Hematopoietic multipotent progenitor cell treated with erythropoietin and hydrocortisone succinate and interleukin-3 and kit ligand, for 15 days (in vitro differentiated cells): ENCODE results near the gene SH3RF1.
"Not testable (repeated sequence)": the region's sequence is repeated elsewhere in the genome, so short reads cannot be mapped to it uniquely, and the experiment has no call there.

Experiments used
- DNase-seq: peaks from one replicate; pipeline ENCODE4 v3.0.0-alpha.2; 2015; ENCODE audit warnings: low spot score

Gene SH3RF1

DNA sequence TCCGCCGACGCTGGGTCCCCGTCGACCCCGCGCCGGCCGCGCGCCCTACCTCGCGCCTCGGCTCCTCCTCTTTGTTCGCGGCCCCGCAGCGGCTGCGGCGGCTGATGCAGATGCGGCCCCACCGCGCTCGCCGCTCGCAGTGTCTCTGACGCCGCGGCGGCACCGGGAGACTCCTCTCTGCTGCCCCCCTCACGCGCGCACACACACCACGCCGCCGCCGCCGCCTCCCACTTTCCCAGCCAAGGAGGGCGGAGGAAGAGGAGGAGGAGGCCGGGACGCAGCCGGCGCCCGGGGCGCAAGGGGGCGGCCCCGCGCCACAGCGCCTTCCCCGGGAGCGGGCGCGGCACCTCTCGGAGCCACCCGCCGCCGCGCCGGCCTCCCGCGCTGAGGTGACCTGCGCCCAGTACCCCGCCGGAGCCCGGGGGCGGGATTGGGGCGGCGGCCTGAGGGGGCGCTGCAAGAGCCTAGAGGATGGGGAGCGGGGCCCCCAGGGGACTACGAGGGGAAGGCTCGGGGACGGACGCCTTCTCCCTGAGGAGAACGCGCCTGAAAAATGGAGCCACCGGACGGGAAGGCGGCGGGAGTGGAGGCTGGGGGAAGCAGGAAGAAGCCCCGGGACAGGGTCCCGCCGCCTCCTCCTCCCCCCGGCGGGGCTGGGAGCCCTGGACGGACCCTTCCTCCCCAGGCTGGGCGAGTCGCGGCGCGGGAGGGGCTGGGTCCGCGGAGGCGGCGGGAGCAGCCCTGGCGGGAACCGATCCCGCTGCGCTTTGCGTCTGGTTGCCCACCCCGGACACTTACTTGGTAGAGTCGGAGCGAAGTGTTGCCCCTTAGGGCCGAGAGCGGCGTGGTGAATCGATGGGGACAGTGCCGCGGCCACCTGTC, at the start of gene SH3RF1:
TSS of gene SH3RF1 (minus strand) at position 147 of the 882 bp plus-strand sequence. CDS start 1,744 bp downstream, outside the sequence.
- DNase-seq, result peak; percentile 25

DNA sequence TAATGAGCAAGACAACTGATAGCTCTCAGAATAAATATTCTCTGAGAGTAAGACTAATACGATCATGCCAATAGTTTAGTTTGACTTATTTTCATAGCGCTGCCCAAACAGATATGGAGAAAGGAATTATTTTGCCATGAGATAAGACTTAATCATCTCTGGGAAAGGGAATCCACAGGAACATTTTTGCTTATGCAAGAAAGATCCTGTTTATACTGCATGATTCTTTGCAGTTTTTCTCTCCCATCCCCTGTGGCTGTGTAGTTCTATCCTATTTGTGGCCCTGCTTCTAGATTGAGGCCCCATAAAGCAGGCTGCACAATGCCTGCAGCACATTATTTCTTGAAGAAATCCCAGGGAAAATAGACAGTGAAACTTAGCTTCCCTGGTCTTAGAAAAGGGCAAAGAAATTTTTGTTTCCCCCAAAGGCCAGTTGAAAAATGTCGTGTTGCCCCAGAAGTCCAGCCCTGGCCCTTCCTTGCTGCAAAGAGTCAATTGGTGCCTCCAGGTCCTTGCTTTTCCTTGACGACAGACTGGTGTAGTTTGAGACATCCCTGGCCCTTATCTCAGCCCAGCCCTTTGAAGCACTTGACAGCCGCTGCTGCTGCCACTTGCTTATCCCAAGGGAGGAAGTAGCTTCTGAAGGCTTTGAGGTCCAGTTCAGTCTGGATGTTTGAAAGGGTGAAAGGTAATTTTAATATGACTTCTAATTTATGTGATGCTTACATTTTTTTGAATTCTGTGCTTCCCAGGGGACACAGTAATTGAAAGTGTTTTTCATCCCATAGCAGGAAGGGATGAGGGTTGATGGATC, 45.0 kb upstream of the SH3RF1 start:
- no peak for DNase-seq

GRCh38 chr4:169314906-169315305, 44.1 kb upstream of the SH3RF1 start:
- no peak for DNase-seq

GRCh38 chr4:169313732-169314131, 43.0 kb upstream of the SH3RF1 start:
- DNase-seq, result no peak

DNA sequence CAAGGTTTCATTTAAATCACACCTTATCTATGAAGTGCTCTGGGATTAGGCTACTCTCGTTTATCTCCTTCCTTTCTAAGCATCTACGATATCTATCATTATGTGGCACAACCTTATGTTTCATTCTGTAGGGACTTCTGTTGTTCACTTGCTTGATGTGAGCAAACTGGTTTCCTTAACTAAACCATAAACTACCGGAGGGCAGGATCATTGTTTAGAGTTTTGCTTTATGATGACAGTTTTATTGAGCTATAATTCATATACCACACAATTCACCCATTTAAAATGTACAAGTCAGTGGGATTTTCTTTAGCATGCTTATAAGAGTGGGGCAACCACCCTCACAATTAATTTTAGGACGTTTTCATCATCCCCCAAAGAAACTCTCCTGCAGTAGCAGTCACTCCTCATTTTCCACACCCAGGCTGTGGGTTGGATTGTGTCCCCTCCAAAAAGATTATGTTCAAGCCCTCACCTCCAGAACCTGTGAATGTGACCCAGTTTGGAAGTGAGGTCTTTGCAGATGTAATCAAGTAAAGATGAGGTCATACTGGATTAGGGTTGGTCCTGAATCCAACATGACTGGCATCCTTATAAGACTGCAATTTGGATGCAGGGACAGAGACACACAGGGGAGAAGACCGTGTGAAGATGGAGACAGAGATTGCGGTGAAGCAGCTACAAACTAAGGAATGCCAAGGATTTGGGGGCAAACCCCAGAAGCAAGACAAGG, 42.1 kb upstream of the SH3RF1 start:
- DNase-seq, result no peak

DNA sequence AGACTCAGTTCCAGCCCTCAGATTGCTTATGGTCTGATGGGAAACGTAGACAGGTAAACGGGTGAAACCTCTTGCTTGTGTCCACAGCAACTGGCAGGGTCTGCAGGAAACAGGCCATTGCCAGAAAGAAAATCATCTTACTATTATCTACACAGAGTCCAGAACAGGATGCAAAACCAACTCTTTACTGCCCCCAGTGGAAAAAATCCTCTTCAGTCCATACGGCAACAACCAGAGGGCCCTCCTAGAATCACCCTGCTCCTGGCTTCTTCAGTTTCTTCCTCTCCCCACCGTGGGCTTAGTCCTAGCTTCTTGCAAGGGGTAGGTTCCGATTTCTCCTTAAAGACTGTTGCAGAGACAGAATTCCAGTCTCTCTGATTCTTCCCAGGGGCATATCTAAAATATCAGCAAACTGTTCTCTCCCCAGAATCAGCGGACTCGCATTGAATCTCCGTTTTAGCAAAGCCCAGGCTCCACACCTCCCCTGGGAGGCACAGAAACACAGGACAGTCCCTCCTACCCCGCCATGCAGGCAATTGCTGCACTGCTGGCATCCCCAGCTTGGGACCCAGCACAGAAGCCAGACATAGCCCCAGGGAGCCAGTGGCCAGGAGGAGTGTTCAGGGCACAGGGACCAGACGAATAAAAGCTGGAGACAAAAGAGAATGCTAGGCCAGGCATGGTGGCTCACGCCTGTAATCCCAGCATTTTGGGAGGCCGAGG, 41.0 kb upstream of the SH3RF1 start:
- DNase-seq, result peak; percentile 11

DNA sequence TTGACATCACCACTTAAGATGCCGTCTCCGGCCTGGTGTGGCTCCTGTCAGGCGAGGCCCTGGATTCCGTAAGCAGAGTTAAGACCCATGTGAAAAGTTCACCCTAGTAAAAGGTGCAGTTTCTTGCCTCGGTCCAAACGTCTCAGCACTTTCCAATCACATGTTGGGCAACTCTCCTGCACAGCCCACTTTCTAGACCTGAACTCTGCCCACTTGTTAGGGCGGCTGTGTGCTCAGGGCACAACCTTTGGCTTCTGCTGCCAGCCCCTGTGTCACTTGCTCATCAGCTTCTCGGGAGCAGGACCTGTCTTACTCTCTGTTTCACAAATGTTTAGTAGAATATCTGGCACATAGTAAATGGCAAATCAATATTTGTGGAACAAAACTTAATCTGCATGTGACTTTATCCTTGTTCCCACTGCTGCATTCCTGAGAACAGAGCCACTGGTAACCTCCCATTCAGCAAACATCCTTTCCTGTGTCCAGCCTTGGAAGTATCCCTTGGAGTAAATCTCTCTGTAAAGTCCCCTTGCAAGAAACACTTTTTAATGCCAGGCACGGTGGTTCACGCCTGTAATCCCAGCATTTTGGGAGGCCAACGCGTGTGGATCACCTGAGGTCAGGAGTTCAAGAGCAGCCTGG, 38.7 kb upstream of the SH3RF1 start:
- no peak for DNase-seq

GRCh38 chr4:169307576-169307975, 36.8 kb upstream of the SH3RF1 start:
- no peak for DNase-seq

GRCh38 chr4:169305651-169306050, 34.9 kb upstream of the SH3RF1 start:
- DNase-seq, result no peak

GRCh38 chr4:169305173-169305572, 34.4 kb upstream of the SH3RF1 start:
- DNase-seq, result no peak

DNA sequence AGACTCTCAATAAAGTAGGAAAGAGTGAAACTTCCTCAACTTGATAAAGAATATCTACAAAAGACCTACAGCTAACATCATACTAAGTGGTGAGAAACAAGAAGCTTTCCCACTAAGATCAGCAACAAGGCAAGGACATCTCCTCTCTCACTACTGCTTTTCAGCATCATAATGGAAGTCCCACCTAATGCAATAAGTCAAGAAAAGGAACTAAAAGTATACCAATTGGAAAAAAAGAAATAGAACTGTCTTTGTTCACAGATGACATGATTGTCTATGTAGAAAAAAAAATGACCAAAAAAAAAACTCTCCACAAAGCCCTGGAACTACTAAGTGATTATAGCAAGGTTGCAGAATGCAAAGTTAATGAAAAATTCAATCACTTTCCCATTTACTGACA, 25.1 kb upstream of the SH3RF1 start:
- DNase-seq, result no peak

- DNase-seq, result no peak
Observed at GRCh38 chr4:169293343-169294176, 22.8 kb upstream of the SH3RF1 start.

DNA sequence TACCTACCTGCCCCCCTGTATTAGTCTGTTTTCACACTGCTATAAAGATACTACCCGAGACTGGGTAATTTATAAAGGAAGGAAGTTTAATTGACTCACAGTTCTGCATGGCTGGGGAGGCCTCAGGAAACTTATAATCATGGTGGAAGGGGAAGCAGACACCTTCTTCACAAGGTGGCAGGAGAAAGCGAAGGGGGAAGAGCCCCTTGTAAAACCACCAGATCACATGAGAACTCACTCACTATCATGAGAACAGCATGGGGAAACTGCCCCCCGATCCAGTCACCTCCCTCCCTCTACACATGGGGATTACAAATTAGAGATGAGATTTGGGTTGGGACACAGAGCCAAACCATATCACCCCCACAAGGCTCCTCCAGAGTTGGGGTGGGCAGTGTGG, 17.2 kb upstream of the SH3RF1 start:
- DNase-seq, result not testable (repeated sequence)

DNA sequence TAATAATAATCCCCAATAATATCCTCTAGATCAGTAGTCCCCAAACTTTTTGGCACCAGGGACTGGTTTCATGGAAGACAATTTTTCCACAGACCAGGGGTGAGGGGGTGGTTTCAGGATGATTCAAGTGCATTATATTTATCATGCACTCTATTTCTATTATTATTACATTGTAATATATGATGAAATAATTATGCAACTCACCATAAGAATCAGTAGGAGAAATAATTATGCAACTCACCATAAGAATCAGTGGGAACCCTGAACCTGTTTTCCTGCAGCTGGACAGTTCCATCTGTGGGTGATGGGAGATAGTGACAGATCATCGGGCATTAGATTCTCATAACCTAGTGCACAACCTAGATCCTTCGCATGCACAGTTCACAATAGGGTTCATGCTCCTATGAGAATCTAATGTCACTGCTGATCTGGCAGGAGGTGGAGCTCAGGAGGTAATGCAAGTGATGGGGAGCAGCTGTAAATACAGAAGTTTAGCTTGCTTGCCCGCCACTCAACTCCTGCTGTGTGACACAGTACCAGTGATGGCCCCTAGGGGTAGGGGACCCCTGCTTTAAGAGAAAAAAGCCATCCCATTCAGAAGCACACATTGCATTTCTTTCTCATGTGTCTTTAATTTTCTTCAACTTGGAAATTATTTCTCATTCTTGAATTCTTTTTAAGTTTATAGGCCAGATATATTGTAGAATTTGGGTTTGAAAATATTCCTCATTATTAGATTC, 16.0 kb upstream of the SH3RF1 start:
- DNase-seq, result no peak

DNA sequence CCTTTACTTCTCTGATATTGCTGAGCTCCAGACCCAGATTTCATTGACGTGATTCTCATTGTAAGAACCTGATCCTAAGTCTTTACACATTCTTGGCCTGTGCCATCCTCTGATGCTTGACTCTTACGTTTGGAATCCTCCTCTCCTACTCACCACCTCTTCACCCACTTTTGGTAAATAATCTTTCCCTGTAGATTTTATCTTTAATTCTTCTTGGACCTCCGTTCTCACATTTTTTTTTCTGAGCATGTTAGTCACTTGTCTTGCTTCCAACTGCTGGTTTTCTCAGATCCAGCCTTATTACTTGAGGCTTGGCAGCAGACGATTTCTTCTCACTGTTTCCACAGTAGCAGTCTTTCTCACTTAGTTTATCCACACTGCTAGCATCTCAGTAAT, 12.4 kb upstream of the SH3RF1 start:
- DNase-seq, result no peak

GRCh38 chr4:169282429-169283113, 11.8 kb upstream of the SH3RF1 start:
- no peak for DNase-seq

GRCh38 chr4:169279108-169279507, 8.4 kb upstream of the SH3RF1 start:
- DNase-seq, result no peak

DNA sequence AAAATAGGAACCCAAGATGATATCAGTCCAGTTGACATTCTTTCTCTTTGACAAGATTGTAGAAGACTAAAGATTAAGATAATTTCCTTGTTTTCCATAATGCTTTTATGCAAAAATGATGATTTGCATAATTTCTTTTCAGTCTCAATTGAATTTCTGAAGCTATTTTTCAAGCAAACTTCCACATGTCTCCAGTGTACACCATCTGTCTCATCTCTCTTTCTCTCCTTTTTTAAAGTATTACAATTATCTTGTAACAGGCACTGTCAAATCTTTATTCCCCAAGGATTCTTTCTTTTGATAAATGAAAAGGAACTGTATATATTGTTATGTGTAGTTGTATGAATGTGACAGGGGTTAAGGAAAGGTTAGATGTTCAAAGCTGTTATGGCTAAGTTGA, 7.9 kb upstream of the SH3RF1 start:
- no peak for DNase-seq

- DNase-seq, result not testable (repeated sequence)
Observed at GRCh38 chr4:169277838-169278237, 7.1 kb upstream of the SH3RF1 start.
